Mesendoderm (in vitro differentiated cells): ENCODE data around the gene SRPX.

Source experiments
- DNase-seq: peaks from one replicate; pipeline ENCODE4 v3.0.0; 2013
- H2AK5ac ChIP-seq: 2 replicates; pipeline ENCODE4 v1.6.1; 2013; ENCODE audit warnings: low read length, inconsistent platforms
- H2BK120ac ChIP-seq: 2 replicates; pipeline ENCODE4 v1.6.1; 2013; ENCODE audit warnings: low read depth, mild to moderate bottlenecking, low read length, moderate library complexity, mixed read lengths
- H2BK15ac ChIP-seq: replicated peaks from 2 replicates; pipeline ENCODE4 v1.6.1; 2013; ENCODE audit warnings: low read depth, mild to moderate bottlenecking, moderate library complexity
- H2BK5ac ChIP-seq: 2 replicates; pipeline ENCODE4 v1.6.1; 2013; ENCODE audit warnings: low read length, inconsistent platforms
- H3K18ac ChIP-seq: 2 replicates; pipeline ENCODE4 v1.6.1; 2013; ENCODE audit warnings: mild to moderate bottlenecking, low read length, mixed read lengths
- H3K23ac ChIP-seq: one replicate; pipeline ENCODE4 v1.6.1; 2013; ENCODE audit warnings: low read length
- H3K27ac ChIP-seq: 2 replicates; pipeline ENCODE4 v1.5.1; 2013; ENCODE audit warnings: low read depth, mild to moderate bottlenecking, inconsistent platforms, low read length, moderate library complexity
- H3K27me3 ChIP-seq: 2 replicates; pipeline ENCODE4 v1.6.1; 2013; ENCODE audit warnings: low read length, control low read depth, mild to moderate bottlenecking, inconsistent platforms; ENCODE audit not compliant: insufficient read depth, poor library complexity
- H3K36me3 ChIP-seq: 2 replicates; pipeline ENCODE4 v1.6.1; 2013; ENCODE audit warnings: low read length, inconsistent platforms; ENCODE audit not compliant: control insufficient read depth, insufficient read depth
- H3K4ac ChIP-seq: one replicate; pipeline ENCODE4 v1.6.1; 2013; ENCODE audit warnings: low read depth, mild to moderate bottlenecking, low read length, moderate library complexity
- H3K4me1 ChIP-seq: 2 replicates; pipeline ENCODE4 v1.6.1; 2013; ENCODE audit warnings: low read depth, low read length, inconsistent platforms; ENCODE audit not compliant: control insufficient read depth
- H3K4me2 ChIP-seq: 2 replicates; pipeline ENCODE4 v1.6.1; 2013; ENCODE audit warnings: low read length
- H3K4me3 ChIP-seq: 2 replicates; pipeline ENCODE4 v1.5.1; 2013; ENCODE audit warnings: mild to moderate bottlenecking, low read length
- H3K56ac ChIP-seq: one replicate; pipeline ENCODE4 v1.6.1; 2013; ENCODE audit warnings: low read length
- H3K79me1 ChIP-seq: 2 replicates; pipeline ENCODE4 v1.6.1; 2013; ENCODE audit warnings: low read length, inconsistent platforms
- H3K79me2 ChIP-seq: 2 replicates; pipeline ENCODE4 v1.6.1; 2013; ENCODE audit warnings: mild to moderate bottlenecking, low read length; ENCODE audit not compliant: control insufficient read depth, insufficient read depth
- H3K9ac ChIP-seq: 2 replicates; pipeline ENCODE4 v1.6.1; 2013; ENCODE audit warnings: low read length, inconsistent platforms
- H4K5ac ChIP-seq: one replicate; pipeline ENCODE4 v1.6.1; 2013; ENCODE audit warnings: low read length
- H4K8ac ChIP-seq: one replicate; pipeline ENCODE4 v1.6.1; 2013; ENCODE audit warnings: low read depth, mild to moderate bottlenecking, control low read depth, low read length, moderate library complexity
- WGBS: extraction: QIAGEN DNeasy Blood & Tissue Kit; methylation state at CpG from one replicate; pipeline ENCODE4 v1.1.7; 2013; ENCODE audit warnings: low lambda C conversion rate, missing lambda C conversion rate; ENCODE audit not compliant: insufficient coverage; ENCODE audit errors: extremely low coverage; 5-methylcytosine and 5-hydroxymethylcytosine counted together

SRPX gene

DNA sequence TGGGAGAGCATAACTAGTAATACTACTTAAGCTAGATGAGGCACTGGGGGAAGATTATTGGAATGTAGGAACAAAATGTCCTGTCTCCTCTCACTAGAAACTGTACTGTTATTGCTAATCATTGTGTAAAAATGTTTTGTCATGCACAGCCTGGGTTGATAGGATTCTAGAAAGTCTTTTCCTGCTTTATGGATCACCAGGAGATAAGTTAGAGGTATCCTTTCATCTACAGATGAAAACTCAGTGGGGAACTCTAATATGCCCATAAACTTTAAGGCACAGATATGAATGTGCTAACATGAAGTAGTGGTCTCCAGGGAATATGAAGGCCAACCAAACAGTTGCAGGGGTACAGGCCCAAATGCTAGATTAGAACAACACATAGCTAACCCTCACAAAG, 57.5 kb downstream of the SRPX start:
- no peak overlapping the region for H3K23ac ChIP-seq
- H4K5ac ChIP-seq = no peak overlapping the region
- H3K56ac ChIP-seq = no peak overlapping the region
- H3K27ac ChIP-seq = no peak overlapping the region
- H3K4me3 ChIP-seq = no peak overlapping the region
- H3K9ac ChIP-seq = no peak overlapping the region
- no peak overlapping the region for H2BK120ac ChIP-seq
- no peaks in the 10 kb centered on the region for H3K36me3 ChIP-seq
- no peaks in the 10 kb centered on the region for H3K27me3 ChIP-seq
- no peak overlapping the region for H3K4me2 ChIP-seq
- no peak for DNase-seq
- no peak overlapping the region for H2BK5ac ChIP-seq
- no peak overlapping the region for H4K8ac ChIP-seq
- H3K79me2 ChIP-seq = no peaks in the 10 kb centered on the region
- H3K18ac ChIP-seq = no peak overlapping the region
- H2BK15ac ChIP-seq = no peak overlapping the region
- no peaks in the 10 kb centered on the region for H3K79me1 ChIP-seq
- H3K4ac ChIP-seq = no peak overlapping the region
- no peak overlapping the region for H2AK5ac ChIP-seq
- H3K4me1 ChIP-seq = no peaks in the 10 kb centered on the region

DNA sequence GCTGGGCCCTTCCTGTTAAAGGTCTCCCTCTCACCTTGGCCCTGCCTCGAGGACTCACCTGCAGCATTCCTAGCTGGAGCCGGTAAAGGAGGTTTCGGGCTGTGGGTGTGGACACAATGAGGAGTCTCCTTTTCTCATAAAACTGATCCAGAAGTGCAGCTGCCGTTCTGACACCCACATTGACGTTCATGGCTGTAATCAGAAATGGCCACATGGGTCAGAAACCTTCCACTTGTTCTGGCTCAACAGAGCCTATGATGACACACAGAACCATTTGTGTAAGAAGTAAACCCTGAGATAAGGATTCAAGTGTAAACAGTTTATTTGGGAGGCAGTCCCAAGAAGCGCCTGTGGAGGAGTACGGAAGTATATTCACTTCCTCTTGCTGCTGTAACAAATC, 63.8 kb downstream of the SRPX start:
- Histone ChIP-seq H4K8ac (no peak overlapping the region), H3K79me2 (no peaks in the 10 kb centered on the region), H3K27me3 (no peaks in the 10 kb centered on the region), H3K36me3 (no peaks in the 10 kb centered on the region), H3K4me3 (no peak overlapping the region), H3K56ac (no peak overlapping the region), H2AK5ac (no peak overlapping the region), H3K27ac (no peak overlapping the region), H2BK120ac (no peak overlapping the region), H3K4me2 (no peak overlapping the region), H3K4ac (no peak overlapping the region), H3K23ac (no peak overlapping the region), H4K5ac (no peak overlapping the region), H3K9ac (no peak overlapping the region), H3K18ac (no peak overlapping the region), H2BK15ac (no peak overlapping the region), H3K4me1 (no peaks in the 10 kb centered on the region), H3K79me1 (no peaks in the 10 kb centered on the region), H2BK5ac (no peak overlapping the region)
- no peak for DNase-seq
- no CpG with 5 or more reads among the region's 7 CpGs for WGBS

DNA sequence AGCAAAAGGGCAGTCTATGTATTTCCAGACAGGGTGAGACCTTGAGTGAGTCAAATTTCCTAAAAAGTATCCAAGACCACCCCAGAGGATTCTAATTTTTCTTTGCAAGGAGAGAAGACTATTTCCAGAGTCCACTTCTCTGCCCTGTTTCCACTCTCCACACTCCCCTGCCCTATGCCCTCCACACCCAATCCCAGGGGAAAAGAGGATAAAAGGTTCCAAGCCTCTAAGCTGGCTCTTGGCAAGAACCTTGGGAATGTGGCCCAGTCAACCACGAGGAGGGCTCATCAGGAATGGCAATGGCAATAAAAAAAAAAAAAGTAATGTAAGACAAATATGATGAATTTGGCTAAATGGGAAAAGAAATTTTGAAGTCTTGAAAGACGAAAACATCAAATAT, 65.9 kb downstream of the SRPX start:
- Histone ChIP-seq H3K4me2 (no peak overlapping the region), H3K27ac (no peak overlapping the region), H3K79me2 (no peaks in the 10 kb centered on the region), H3K4ac (no peak overlapping the region), H3K36me3 (no peaks in the 10 kb centered on the region), H2BK5ac (no peak overlapping the region), H3K18ac (no peak overlapping the region), H3K27me3 (no peaks in the 10 kb centered on the region), H3K56ac (no peak overlapping the region), H4K5ac (no peak overlapping the region), H4K8ac (no peak overlapping the region), H3K4me1 (no peaks in the 10 kb centered on the region), H3K23ac (no peak overlapping the region), H2AK5ac (no peak overlapping the region), H3K4me3 (no peak overlapping the region), H2BK120ac (no peak overlapping the region), H3K9ac (no peak overlapping the region), H2BK15ac (no peak overlapping the region), H3K79me1 (no peaks in the 10 kb centered on the region)
- DNase-seq = no peak
- WGBS = no CpG with 5 or more reads among the region's 2 CpGs

DNA sequence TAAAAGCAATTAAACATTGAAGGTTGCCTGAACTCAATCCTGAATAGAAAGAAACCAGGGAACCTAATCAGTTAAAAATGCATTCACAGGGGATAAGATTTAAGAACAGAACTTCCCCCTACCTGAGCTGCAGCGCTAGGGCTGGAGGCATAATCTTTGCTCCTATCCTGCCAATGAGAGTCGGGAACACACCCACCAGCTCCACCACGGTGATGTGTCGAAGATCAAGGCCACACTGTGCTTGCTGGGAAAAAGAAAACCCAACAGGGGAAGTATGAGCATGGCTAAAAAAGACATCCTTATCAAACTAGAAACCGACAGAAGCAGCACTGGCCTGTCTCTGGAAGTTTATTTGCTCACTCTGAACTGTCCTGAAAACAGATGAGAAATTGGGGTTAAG, 66.3 kb downstream of the SRPX start:
- H3K79me1 ChIP-seq = no peaks in the 10 kb centered on the region
- no peak overlapping the region for H2BK120ac ChIP-seq
- H3K27ac ChIP-seq = no peak overlapping the region
- no peak overlapping the region for H3K4me2 ChIP-seq
- no peak overlapping the region for H3K4me3 ChIP-seq
- no peaks in the 10 kb centered on the region for H3K79me2 ChIP-seq
- no peak overlapping the region for H3K23ac ChIP-seq
- no peak overlapping the region for H2BK5ac ChIP-seq
- H3K4me1 ChIP-seq = no peaks in the 10 kb centered on the region
- no peaks in the 10 kb centered on the region for H3K36me3 ChIP-seq
- no peak overlapping the region for H4K5ac ChIP-seq
- no peak overlapping the region for H2BK15ac ChIP-seq
- DNase-seq = no peak
- H3K27me3 ChIP-seq = no peaks in the 10 kb centered on the region
- H2AK5ac ChIP-seq = no peak overlapping the region
- no peak overlapping the region for H3K9ac ChIP-seq
- no peak overlapping the region for H3K56ac ChIP-seq
- no peak overlapping the region for H4K8ac ChIP-seq
- WGBS = no CpG with 5 or more reads among the region's 5 CpGs
- H3K4ac ChIP-seq = no peak overlapping the region
- no peak overlapping the region for H3K18ac ChIP-seq

DNA sequence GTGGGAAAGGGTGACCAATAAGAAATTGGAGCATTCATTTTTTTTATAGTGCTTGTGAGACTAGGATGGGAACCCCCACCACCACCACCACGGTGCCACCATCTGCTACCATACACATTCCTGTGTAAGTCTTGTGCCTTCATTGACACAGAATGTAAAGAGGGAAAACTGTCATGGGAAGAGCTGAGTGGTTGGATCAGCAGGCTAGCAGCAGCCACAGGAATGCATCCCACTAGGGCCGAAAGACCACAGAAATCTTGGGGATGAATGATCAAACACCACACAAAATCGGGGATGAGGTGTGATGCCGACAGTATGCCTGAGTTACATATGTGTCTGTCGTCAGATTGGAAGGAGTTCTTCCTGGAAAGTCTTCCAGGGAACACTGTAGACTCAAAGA, 69.2 kb downstream of the SRPX start:
- Histone ChIP-seq H3K4me2 (no peak overlapping the region), H2BK120ac (no peak overlapping the region), H3K27me3 (no peaks in the 10 kb centered on the region), H3K4me1 (no peaks in the 10 kb centered on the region), H4K5ac (no peak overlapping the region), H3K18ac (no peak overlapping the region), H2BK5ac (no peak overlapping the region), H2AK5ac (no peak overlapping the region), H3K56ac (no peak overlapping the region), H3K27ac (no peak overlapping the region), H3K9ac (no peak overlapping the region), H3K36me3 (no peaks in the 10 kb centered on the region), H3K79me2 (no peaks in the 10 kb centered on the region), H3K4me3 (no peak overlapping the region), H3K23ac (no peak overlapping the region), H3K79me1 (no peaks in the 10 kb centered on the region), H2BK15ac (no peak overlapping the region), H3K4ac (no peak overlapping the region), H4K8ac (no peak overlapping the region)
- no CpG with 5 or more reads among the region's 5 CpGs for WGBS
- DNase-seq = no peak

DNA sequence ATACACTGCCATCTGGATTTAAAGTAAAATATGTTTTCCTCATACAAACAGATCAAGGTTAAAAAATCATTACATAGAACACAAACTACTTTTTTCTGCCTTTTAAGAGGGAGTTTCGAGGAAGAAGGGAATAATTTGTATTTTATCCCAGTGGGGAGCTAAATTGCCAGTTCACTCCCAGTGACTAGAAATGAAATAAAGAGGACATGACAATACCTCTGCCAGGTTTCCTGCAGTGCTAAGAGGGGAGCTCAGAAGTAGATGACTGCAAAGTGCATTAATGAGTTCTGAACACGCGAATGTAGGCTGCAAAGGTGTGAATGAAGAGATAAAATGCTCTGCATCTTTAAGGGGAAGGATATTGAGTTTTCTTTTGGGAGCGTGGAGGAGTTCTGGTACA, 69.7 kb downstream of the SRPX start:
- Histone ChIP-seq H3K23ac (no peak overlapping the region), H4K5ac (no peak overlapping the region), H3K4me1 (no peaks in the 10 kb centered on the region), H2BK120ac (no peak overlapping the region), H3K79me1 (no peaks in the 10 kb centered on the region), H2BK5ac (no peak overlapping the region), H3K9ac (no peak overlapping the region), H4K8ac (no peak overlapping the region), H3K4me2 (no peak overlapping the region), H3K18ac (no peak overlapping the region), H3K56ac (no peak overlapping the region), H3K27me3 (no peaks in the 10 kb centered on the region), H3K4ac (no peak overlapping the region), H3K36me3 (no peaks in the 10 kb centered on the region), H3K27ac (no peak overlapping the region), H2AK5ac (no peak overlapping the region), H2BK15ac (no peak overlapping the region), H3K4me3 (no peak overlapping the region), H3K79me2 (no peaks in the 10 kb centered on the region)
- no CpG with 5 or more reads among the region's 4 CpGs for WGBS
- DNase-seq = no peak
